Endothelial cell of umbilical vein (primary cell): ENCODE data around the gene MYADML2. TPM values are rescaled to one million over a fixed set of nuclear protein-coding genes. Genes with fewer than 3 reads are reported as not detected.

Experiments used
- BruUV-seq: library from RNA; stranded (reverse); fragments of 400-500 nt; replicated peaks from 2 replicates; lab custom pipeline; 2021; lab: Mats Ljungman, UMichigan
- CTCF ChIA-PET: fragments of 300-600, 350-600 bp; sonication (Branson Sonifier 250); formaldehyde crosslinking; loops from one replicate; lab custom pipeline; 2021; ENCODE audit warnings: antibody characterized with exemption, inconsistent platforms; lab: Charles Lee
- POLR2A ChIA-PET: fragments of 300-600, 350-600 bp; sonication (Branson Sonifier 250); formaldehyde crosslinking; loops from one replicate; lab custom pipeline; 2021; ENCODE audit warnings: antibody characterized with exemption, inconsistent platforms; lab: Charles Lee
- DNase-seq: peaks from one replicate; pipeline ENCODE4 v3.0.0-alpha.2; 2011; ENCODE audit warnings: low read depth, low spot score
- FAIRE-seq: peaks from 2 replicates; lab custom pipeline; 2011; peaks lifted over from hg19 to GRCh38; lab: Jason Lieb, UNC
- H2AFZ ChIP-seq: 2 replicates; pipeline ENCODE4 v1.6.0; 2012; ENCODE audit warnings: low read depth, low read length, control low read depth, inconsistent platforms
- H3K27ac ChIP-seq: 2 replicates; pipeline ENCODE4 v1.5.1; 2011; ENCODE audit warnings: low read depth, mild to moderate bottlenecking, control low read depth, low read length, moderate library complexity; ENCODE audit not compliant: insufficient read depth
- H3K27me3 ChIP-seq, 2 experiments: 2 replicates each; pipeline versions ENCODE4 v1.6.0 to v1.6.1; 2011; ENCODE audit warnings: low read length in 2 of 2, mixed read lengths in 1 of 2; ENCODE audit not compliant: control insufficient read depth in 2 of 2, insufficient read depth in 2 of 2
- H3K36me3 ChIP-seq, 2 experiments: 2 replicates in 1 of 2; 3 replicates in 1 of 2; pipeline ENCODE4 v1.5.1; 2011; ENCODE audit warnings: low read length in 2 of 2, mild to moderate bottlenecking in 1 of 2, moderate library complexity in 1 of 2; ENCODE audit not compliant: control insufficient read depth in 2 of 2, insufficient read depth in 2 of 2; ENCODE audit errors: extremely low read depth in 1 of 2
- H3K4me1 ChIP-seq: 3 replicates; pipeline ENCODE4 v1.5.1; 2011; ENCODE audit warnings: mild to moderate bottlenecking, low read length; ENCODE audit not compliant: control insufficient read depth, insufficient read depth; ENCODE audit errors: extremely low read depth
- H3K4me2 ChIP-seq: 2 replicates; pipeline ENCODE4 v1.6.1; 2011; ENCODE audit warnings: low read length, control low read depth, mixed read lengths; ENCODE audit not compliant: insufficient read depth
- H3K4me3 ChIP-seq, 3 experiments: fragments of 200-600 bp in 1 of 3; sonication (generic), shearing (Covaris generic) in 1 of 3; replicated peaks in 1 of 3; 2 replicates each; pipeline ENCODE4 v1.5.1; 2011 to 2016; ENCODE audit warnings: control low read depth in 3 of 3, low read length in 3 of 3, mild to moderate bottlenecking in 2 of 3, inconsistent platforms in 1 of 3, low read depth in 1 of 3, moderate library complexity in 1 of 3; ENCODE audit not compliant: insufficient read depth in 1 of 3
- H3K79me2 ChIP-seq: 2 replicates; pipeline ENCODE4 v1.6.0; 2012; ENCODE audit warnings: low read length, inconsistent platforms; ENCODE audit not compliant: control insufficient read depth, insufficient read depth
- H3K9ac ChIP-seq: replicated peaks from 2 replicates; pipeline ENCODE3; 2011; ENCODE audit warnings: low read length, control low read depth; ENCODE audit not compliant: insufficient read depth; ENCODE audit errors: extremely low read depth
- H3K9me1 ChIP-seq: replicated peaks from 3 replicates; pipeline ENCODE4 v1.6.0; 2011; ENCODE audit warnings: mild to moderate bottlenecking, low read length; ENCODE audit not compliant: control insufficient read depth, insufficient read depth; ENCODE audit errors: extremely low read depth
- H3K9me3 ChIP-seq: replicated peaks from 2 replicates; pipeline ENCODE4 v1.5.1; 2012; ENCODE audit warnings: low read length, inconsistent platforms; ENCODE audit not compliant: control insufficient read depth, insufficient read depth
- H4K20me1 ChIP-seq: replicated peaks from 2 replicates; pipeline ENCODE3; 2011; ENCODE audit warnings: mild to moderate bottlenecking, low read length; ENCODE audit not compliant: control insufficient read depth, insufficient read depth; ENCODE audit errors: extremely low read depth
- EZH2 ChIP-seq: IDR thresholded peaks from 2 replicates; pipeline ENCODE4 v1.6.1; 2012; ENCODE audit warnings: borderline replicate concordance, low read depth, mild to moderate bottlenecking, moderate library complexity, low read length, inconsistent platforms; ENCODE audit not compliant: severe bottlenecking
- MAX ChIP-seq: IDR thresholded peaks from 2 replicates; pipeline ENCODE4 v1.6.1; 2011; ENCODE audit not compliant: insufficient read depth, insufficient read length
- MYC ChIP-seq: IDR thresholded peaks from one replicate; pipeline ENCODE4 v1.6.1; 2011; ENCODE audit warnings: mild to moderate bottlenecking, low read depth, low read length
- POLR2A ChIP-seq: IDR thresholded peaks from 2 replicates; pipeline ENCODE4 v1.6.1; 2012; ENCODE audit warnings: low read depth, mild to moderate bottlenecking, control low read depth, low read length
- POLR2AphosphoS5 ChIP-seq: IDR thresholded peaks from 2 replicates; pipeline ENCODE4 v1.6.1; 2012; ENCODE audit warnings: low read depth, mild to moderate bottlenecking, control low read depth, low read length, moderate library complexity; ENCODE audit not compliant: insufficient read depth
- dilution Hi-C: fragments of 300-500 bp; cut with MboI; formaldehyde crosslinking; loops from one replicate; pipeline ENCODE4 v1.15.0; 2019; ENCODE audit warnings: low sequenced_read_pairs; ENCODE audit not compliant: extremely low pct_ligation_motif_present
- intact Hi-C: fragments of 100-400 bp; cut with micrococcal nuclease; formaldehyde crosslinking; loops from one replicate; pipeline ENCODE4 v1.10.0; 2022
- polyA plus RNA-seq, 4 experiments: library from polyadenylated mRNA; depleted of rRNA in 3 of 4; stranded (reverse) in 3 of 4; unstranded in 1 of 4; fragments of >200 nt; gene quantifications; 2 replicates each; pipeline versions ENCODE4 v1.2.1 to v1.2.3, GENCODE V29; 2011 to 2012; ENCODE audit warnings: missing spikeins in 1 of 4
- total RNA-seq: library from RNA; stranded (reverse); gene quantifications from 2 replicates; pipeline ENCODE4 v1.2.3, GENCODE V29; 2021

The MYADML2 gene
- total and polyA plus RNA-seq, 2 donors (not counting 3 experiments of a cell fraction or from before 2014, with no cell fraction given) = not detected

GRCh38 chr17:81903415-81903831, 43.6 kb downstream of the MYADML2 start:
- H3K4me3 ChIP-seq = no peak overlapping the region
- peaks cover 2 to 5% of the 10 kb centered on the region in 2 experiments for H3K36me3 ChIP-seq
- H3K9ac ChIP-seq = no peak overlapping the region
- H2AFZ ChIP-seq = no peak overlapping the region
- H3K4me2 ChIP-seq = no peak overlapping the region
- H3K9me3 ChIP-seq = no peaks in the 10 kb centered on the region
- BruUV-seq = no TSS peak
- H3K27me3 ChIP-seq = no peaks in the 10 kb centered on the region
- FAIRE-seq (no peak), DNase-seq (no peak)
- no peaks in the 10 kb centered on the region for H3K9me1 ChIP-seq
- no peaks in the 10 kb centered on the region for H3K79me2 ChIP-seq
- no peaks in the 10 kb centered on the region for H4K20me1 ChIP-seq
- H3K4me1 ChIP-seq = peaks cover 3% of the 10 kb centered on the region
- POLR2A ChIA-PET = no interaction called here
- H3K27ac ChIP-seq = no peak overlapping the region
- TF ChIP-seq MAX (no peak), MYC (no peak), POLR2A (no peak), POLR2AphosphoS5 (no peak)
- CTCF ChIA-PET = interaction anchor here (1.7 kb wide), 1 partner anchor 10 kb away, joined by 4 read pairs; no protein-coding TSS in a partner anchor
- dilution Hi-C loops (no loop called here), intact Hi-C loops (no loop called here)

- BruUV-seq = no TSS peak
- no peak overlapping the region for H3K27ac ChIP-seq
- peaks cover 3% of the 10 kb centered on the region for H3K4me1 ChIP-seq
- H3K4me3 ChIP-seq = no peak overlapping the region
- no peak overlapping the region for H3K4me2 ChIP-seq
- no peak overlapping the region for H2AFZ ChIP-seq
- no peaks in the 10 kb centered on the region for H3K9me3 ChIP-seq
- H3K36me3 ChIP-seq = peaks cover 2 to 8% of the 10 kb centered on the region in 2 experiments
- DNase-seq (no peak), FAIRE-seq (no peak)
- H3K9me1 ChIP-seq = no peaks in the 10 kb centered on the region
- H3K27me3 ChIP-seq = no peaks in the 10 kb centered on the region
- peak; percentile 9 for TF ChIP-seq EZH2
- no peak for TF ChIP-seq MYC
- no peaks in the 10 kb centered on the region for H4K20me1 ChIP-seq
- no peak overlapping the region for H3K9ac ChIP-seq
- dilution Hi-C loops = no loop called here
- intact Hi-C loops = no loop called here
- CTCF ChIA-PET = interaction anchor here (0.7 kb wide), 1 partner anchor 128 kb away, joined by 3 read pairs; no protein-coding TSS in a partner anchor
- POLR2A ChIA-PET = no interaction called here
- H3K79me2 ChIP-seq = no peaks in the 10 kb centered on the region
Observed at GRCh38 chr17:81902653-81903414, 44.2 kb downstream of the MYADML2 start.
